Measurements from ENCODE around the gene MDFI. TPM values are rescaled to one million over a fixed set of nuclear protein-coding genes. Genes with fewer than 3 reads are reported as not detected.

MDFI gene
- total RNA-seq, 2 experiments from 2014 or later: not detected

- intact Hi-C loops (cut with micrococcal nuclease): no loop called here
- CTCF ChIA-PET: interaction anchor here (0.6 to 2.3 kb wide), 7 partner anchors 22 to 536 kb away, joined by 3 to 8 read pairs (median 3); no protein-coding TSS in a partner anchor
- H3K36me3 Mint-ChIP-seq (ENCODE audit: low read depth): no peaks in the 10 kb centered on the region
- H3K9me3 Mint-ChIP-seq: peaks cover 9% of the 10 kb centered on the region
- no peak overlapping the region for H3K4me3 Mint-ChIP-seq
- peaks cover 9% of the 10 kb centered on the region for H3K4me1 Mint-ChIP-seq (ENCODE audit: low read depth)
- H3K27ac Mint-ChIP-seq: no peak overlapping the region
- no peaks in the 10 kb centered on the region for H3K27me3 Mint-ChIP-seq (ENCODE audit: low read depth)
- DNase-seq: no peak
These were observed 13.5 kb upstream of the MDFI start for GRCh38 chr6:41624621-41625380.

GRCh38 chr6:41625442-41625841 is 12.8 kb upstream of the MDFI start:
- Mint-ChIP-seq H3K27ac (no peak overlapping the region), H3K27me3 (ENCODE audit: low read depth) (no peaks in the 10 kb centered on the region), H3K4me1 (ENCODE audit: low read depth) (peaks cover 9% of the 10 kb centered on the region), H3K9me3 (peaks cover 8% of the 10 kb centered on the region), H3K36me3 (ENCODE audit: low read depth) (no peaks in the 10 kb centered on the region), H3K4me3 (no peak overlapping the region)
- intact Hi-C loops (cut with micrococcal nuclease): no loop called here
- CTCF ChIA-PET: interaction anchor here (0.6 to 2.3 kb wide), 7 partner anchors 23 to 535 kb away, joined by 3 to 8 read pairs (median 3); no protein-coding TSS in a partner anchor
- DNase-seq: peak; percentile 18

- no peak overlapping the region for H3K27ac Mint-ChIP-seq
- intact Hi-C loops (cut with micrococcal nuclease): no loop called here
- H3K4me3 Mint-ChIP-seq: no peak overlapping the region
- no peak for DNase-seq
- no peaks in the 10 kb centered on the region for H3K36me3 Mint-ChIP-seq (ENCODE audit: low read depth)
- H3K4me1 Mint-ChIP-seq (ENCODE audit: low read depth): peaks cover 9% of the 10 kb centered on the region
- CTCF ChIA-PET: interaction anchor here (1.1 to 2.3 kb wide), 3 partner anchors 11 to 149 kb away, joined by 3 to 8 read pairs (median 3); no protein-coding TSS in a partner anchor
- H3K27me3 Mint-ChIP-seq (ENCODE audit: low read depth): no peaks in the 10 kb centered on the region
- H3K9me3 Mint-ChIP-seq: peaks cover 8% of the 10 kb centered on the region
These were observed 12.2 kb upstream of the MDFI start for GRCh38 chr6:41626022-41626421.

GRCh38 chr6:41626917-41627316 is 11.4 kb upstream of the MDFI start:
- no peaks in the 10 kb centered on the region for H3K36me3 Mint-ChIP-seq (ENCODE audit: low read depth)
- H3K27ac Mint-ChIP-seq: no peak overlapping the region
- CTCF ChIA-PET: interaction anchor here (1.4 kb wide), 1 partner anchor 12 kb away, joined by 3 read pairs; no protein-coding TSS in a partner anchor
- H3K4me3 Mint-ChIP-seq: no peak overlapping the region
- peaks cover 6% of the 10 kb centered on the region for H3K9me3 Mint-ChIP-seq
- no peaks in the 10 kb centered on the region for H3K27me3 Mint-ChIP-seq (ENCODE audit: low read depth)
- intact Hi-C loops (cut with micrococcal nuclease): no loop called here
- H3K4me1 Mint-ChIP-seq (ENCODE audit: low read depth): peaks cover 9% of the 10 kb centered on the region
- DNase-seq: no peak

GRCh38 chr6:41629128-41629527 is 9.1 kb upstream of the MDFI start:
- Mint-ChIP-seq H3K27ac (no peak overlapping the region), H3K27me3 (ENCODE audit: low read depth) (no peaks in the 10 kb centered on the region), H3K9me3 (peaks cover 6% of the 10 kb centered on the region), H3K4me1 (ENCODE audit: low read depth) (peaks cover 9% of the 10 kb centered on the region), H3K4me3 (no peak overlapping the region), H3K36me3 (ENCODE audit: low read depth) (no peaks in the 10 kb centered on the region)
- no peak for DNase-seq
- intact Hi-C loops (cut with micrococcal nuclease): no loop called here
- CTCF ChIA-PET: no interaction called here

GRCh38 chr6:41630069-41630468 is 8.2 kb upstream of the MDFI start:
- Mint-ChIP-seq H3K36me3 (ENCODE audit: low read depth) (no peaks in the 10 kb centered on the region), H3K27me3 (ENCODE audit: low read depth) (no peaks in the 10 kb centered on the region), H3K9me3 (peaks cover 5% of the 10 kb centered on the region), H3K4me3 (no peak overlapping the region), H3K4me1 (ENCODE audit: low read depth) (peaks cover 7% of the 10 kb centered on the region), H3K27ac (no peak overlapping the region)
- no peak for DNase-seq
- intact Hi-C loops (cut with micrococcal nuclease): no loop called here
- CTCF ChIA-PET: no interaction called here

- H3K4me3 Mint-ChIP-seq: no peak overlapping the region
- no peaks in the 10 kb centered on the region for H3K36me3 Mint-ChIP-seq (ENCODE audit: low read depth)
- intact Hi-C loops (cut with micrococcal nuclease): no loop called here
- H3K27ac Mint-ChIP-seq: no peak overlapping the region
- CTCF ChIA-PET: no interaction called here
- DNase-seq: no peak
- H3K9me3 Mint-ChIP-seq: peaks cover under 1% of the 10 kb centered on the region
- H3K4me1 Mint-ChIP-seq (ENCODE audit: low read depth): no peaks in the 10 kb centered on the region
- H3K27me3 Mint-ChIP-seq (ENCODE audit: low read depth): no peaks in the 10 kb centered on the region
These were observed 7.3 kb upstream of the MDFI start for GRCh38 chr6:41630946-41631345.

- Mint-ChIP-seq H3K4me1 (ENCODE audit: low read depth) (peaks cover 6% of the 10 kb centered on the region), H3K4me3 (no peak overlapping the region), H3K9me3 (no peaks in the 10 kb centered on the region), H3K36me3 (ENCODE audit: low read depth) (no peaks in the 10 kb centered on the region), H3K27me3 (ENCODE audit: low read depth) (peaks cover 13% of the 10 kb centered on the region), H3K27ac (no peak overlapping the region)
- DNase-seq: no peak
- CTCF ChIA-PET: interaction anchor here (0.6 kb wide), 1 partner anchor 162 kb away, joined by 5 read pairs; no protein-coding TSS in a partner anchor
- intact Hi-C loops (cut with micrococcal nuclease): no loop called here
These were observed 5.1 kb upstream of the MDFI start for GRCh38 chr6:41633056-41633634.

GRCh38 chr6:41634657-41635056 is 3.6 kb upstream of the MDFI start:
- H3K9me3 Mint-ChIP-seq: no peaks in the 10 kb centered on the region
- intact Hi-C loops (cut with micrococcal nuclease): no loop called here
- CTCF ChIA-PET: no interaction called here
- no peaks in the 10 kb centered on the region for H3K36me3 Mint-ChIP-seq (ENCODE audit: low read depth)
- peaks cover 11% of the 10 kb centered on the region for H3K4me1 Mint-ChIP-seq (ENCODE audit: low read depth)
- no peak for DNase-seq
- H3K27me3 Mint-ChIP-seq (ENCODE audit: low read depth): peaks cover 24% of the 10 kb centered on the region
- no peak overlapping the region for H3K4me3 Mint-ChIP-seq
- no peak overlapping the region for H3K27ac Mint-ChIP-seq

GRCh38 chr6:41635365-41635764 is 2.9 kb upstream of the MDFI start:
- no peak overlapping the region for H3K27ac Mint-ChIP-seq
- H3K36me3 Mint-ChIP-seq (ENCODE audit: low read depth): no peaks in the 10 kb centered on the region
- H3K4me1 Mint-ChIP-seq (ENCODE audit: low read depth): peaks cover 12% of the 10 kb centered on the region
- no peak for DNase-seq
- H3K9me3 Mint-ChIP-seq: no peaks in the 10 kb centered on the region
- H3K27me3 Mint-ChIP-seq (ENCODE audit: low read depth): peaks cover 31% of the 10 kb centered on the region
- intact Hi-C loops (cut with micrococcal nuclease): no loop called here
- H3K4me3 Mint-ChIP-seq: no peak overlapping the region
- CTCF ChIA-PET: no interaction called here

GRCh38 chr6:41636833-41637193 is 1.5 kb upstream of the MDFI start:
- no peak for DNase-seq
- H3K27ac Mint-ChIP-seq: no peak overlapping the region
- H3K9me3 Mint-ChIP-seq: no peaks in the 10 kb centered on the region
- H3K4me1 Mint-ChIP-seq (ENCODE audit: low read depth): peaks cover 12% of the 10 kb centered on the region
- intact Hi-C loops (cut with micrococcal nuclease): no loop called here
- no peaks in the 10 kb centered on the region for H3K36me3 Mint-ChIP-seq (ENCODE audit: low read depth)
- H3K27me3 Mint-ChIP-seq (ENCODE audit: low read depth): peaks cover 36% of the 10 kb centered on the region
- no peak overlapping the region for H3K4me3 Mint-ChIP-seq
- CTCF ChIA-PET: no interaction called here

- DNase-seq: no peak
- Mint-ChIP-seq H3K4me1 (ENCODE audit: low read depth) (peaks cover 12% of the 10 kb centered on the region), H3K36me3 (ENCODE audit: low read depth) (no peaks in the 10 kb centered on the region), H3K4me3 (peak overlapping the region; percentile 53), H3K9me3 (no peaks in the 10 kb centered on the region), H3K27ac (no peak overlapping the region), H3K27me3 (ENCODE audit: low read depth) (peaks cover 36% of the 10 kb centered on the region)
- CTCF ChIA-PET: no interaction called here
- intact Hi-C loops (cut with micrococcal nuclease): no loop called here
These were observed 870 bp upstream of the MDFI start for GRCh38 chr6:41637194-41638001.
